Measurements from ENCODE around the gene DNAJA4. TPM values are rescaled to one million over a fixed set of nuclear protein-coding genes. Genes with fewer than 3 reads are reported as not detected.

DNAJA4 gene
- total and polyA plus RNA-seq, 9 of the 15 experiments (the other 6 are each of a cell fraction or from before 2014, with no cell fraction given) = 0.11 to 1.0 (median 0.16) TPM; not detected in 4

GRCh38 chr15:78276064-78276943, 11.9 kb downstream of the DNAJA4 start (continued):
- TF ChIP-seq, protein P1, sequence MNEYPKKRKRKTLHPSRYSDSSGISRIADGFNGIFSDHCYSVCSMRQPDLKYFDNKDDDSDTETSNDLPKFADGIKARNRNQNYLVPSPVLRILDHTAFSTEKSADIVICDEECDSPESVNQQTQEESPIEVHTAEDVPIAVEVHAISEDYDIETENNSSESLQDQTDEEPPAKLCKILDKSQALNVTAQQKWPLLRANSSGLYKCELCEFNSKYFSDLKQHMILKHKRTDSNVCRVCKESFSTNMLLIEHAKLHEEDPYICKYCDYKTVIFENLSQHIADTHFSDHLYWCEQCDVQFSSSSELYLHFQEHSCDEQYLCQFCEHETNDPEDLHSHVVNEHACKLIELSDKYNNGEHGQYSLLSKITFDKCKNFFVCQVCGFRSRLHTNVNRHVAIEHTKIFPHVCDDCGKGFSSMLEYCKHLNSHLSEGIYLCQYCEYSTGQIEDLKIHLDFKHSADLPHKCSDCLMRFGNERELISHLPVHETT (CRISPR knock-in tag; conservative IDR thresholded peaks at IDR 0.05 in 1 of 2, IDR thresholded peaks at IDR 0.05 in 1 of 2) = 0 out of 4 replicates have a peak, but pooled peaks of 1 of the 2 experiments have one; percentile 47
- 0 out of 2 replicates have a peak, but pooled peaks have one; percentile 36 for TF ChIP-seq ZKSCAN1 (IDR thresholded peaks at IDR 0.05; ENCODE audit: low read depth, low read length)
- TF ChIP-seq, protein P2, sequence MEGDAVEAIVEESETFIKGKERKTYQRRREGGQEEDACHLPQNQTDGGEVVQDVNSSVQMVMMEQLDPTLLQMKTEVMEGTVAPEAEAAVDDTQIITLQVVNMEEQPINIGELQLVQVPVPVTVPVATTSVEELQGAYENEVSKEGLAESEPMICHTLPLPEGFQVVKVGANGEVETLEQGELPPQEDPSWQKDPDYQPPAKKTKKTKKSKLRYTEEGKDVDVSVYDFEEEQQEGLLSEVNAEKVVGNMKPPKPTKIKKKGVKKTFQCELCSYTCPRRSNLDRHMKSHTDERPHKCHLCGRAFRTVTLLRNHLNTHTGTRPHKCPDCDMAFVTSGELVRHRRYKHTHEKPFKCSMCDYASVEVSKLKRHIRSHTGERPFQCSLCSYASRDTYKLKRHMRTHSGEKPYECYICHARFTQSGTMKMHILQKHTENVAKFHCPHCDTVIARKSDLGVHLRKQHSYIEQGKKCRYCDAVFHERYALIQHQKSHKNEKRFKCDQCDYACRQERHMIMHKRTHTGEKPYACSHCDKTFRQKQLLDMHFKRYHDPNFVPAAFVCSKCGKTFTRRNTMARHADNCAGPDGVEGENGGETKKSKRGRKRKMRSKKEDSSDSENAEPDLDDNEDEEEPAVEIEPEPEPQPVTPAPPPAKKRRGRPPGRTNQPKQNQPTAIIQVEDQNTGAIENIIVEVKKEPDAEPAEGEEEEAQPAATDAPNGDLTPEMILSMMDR (IDR thresholded peaks at IDR 0.05 in 2 of 3, conservative IDR thresholded peaks at IDR 0.05 in 1 of 3; ENCODE audit: insufficient read depth in 2 of 3, low read depth in 1 of 3, low read length in 3 of 3) = no peak
- TF ChIP-seq HDAC1 (IDR thresholded peaks at IDR 0.05) = peak in 1 of 2 experiments; percentile 59; a peak in 1 of 4 replicates
- TF ChIP-seq MTA3 (IDR thresholded peaks at IDR 0.05; ENCODE audit: borderline replicate concordance) = peak; percentile 57; the same call in 1 of the 2 replicates
- TF ChIP-seq SMARCA4 (IDR thresholded peaks at IDR 0.05) = peak; percentile 65
- TF ChIP-seq YY1 (IDR thresholded peaks at IDR 0.05; ENCODE audit: borderline replicate concordance in 1 of 3, control insufficient read depth in 1 of 3, extremely low read depth in 1 of 3, insufficient read depth in 3 of 3, insufficient read length in 1 of 3, insufficient replicate concordance in 2 of 3, low read depth in 1 of 3, low read length in 2 of 3) = peak in 1 of 3 experiments; percentile 84
- peak; percentile 68 for TF ChIP-seq NFE2 (IDR thresholded peaks at IDR 0.05; ENCODE audit: low read depth)
- TF ChIP-seq, protein P3, sequence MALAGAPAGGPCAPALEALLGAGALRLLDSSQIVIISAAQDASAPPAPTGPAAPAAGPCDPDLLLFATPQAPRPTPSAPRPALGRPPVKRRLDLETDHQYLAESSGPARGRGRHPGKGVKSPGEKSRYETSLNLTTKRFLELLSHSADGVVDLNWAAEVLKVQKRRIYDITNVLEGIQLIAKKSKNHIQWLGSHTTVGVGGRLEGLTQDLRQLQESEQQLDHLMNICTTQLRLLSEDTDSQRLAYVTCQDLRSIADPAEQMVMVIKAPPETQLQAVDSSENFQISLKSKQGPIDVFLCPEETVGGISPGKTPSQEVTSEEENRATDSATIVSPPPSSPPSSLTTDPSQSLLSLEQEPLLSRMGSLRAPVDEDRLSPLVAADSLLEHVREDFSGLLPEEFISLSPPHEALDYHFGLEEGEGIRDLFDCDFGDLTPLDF (CRISPR knock-in tag; IDR thresholded peaks at IDR 0.05) = 0 out of 2 replicates have a peak, but pooled peaks have one; percentile 24
- no peak for TF ChIP-seq POLR3G (IDR thresholded peaks at IDR 0.05; ENCODE audit: extremely low read depth, insufficient read length, insufficient replicate concordance)
- no peak for TF ChIP-seq KAT2B (IDR thresholded peaks at IDR 0.05; ENCODE audit: low read depth, low read length)
- TF ChIP-seq TRIM24 (IDR thresholded peaks at IDR 0.05) = 0 out of 4 replicates have a peak, but pooled peaks of 1 of the 2 experiments have one; percentile 20
- TF ChIP-seq HBP1 (CRISPR knock-in tag; IDR thresholded peaks at IDR 0.05) = no peak
- TF ChIP-seq ZNF766 (CRISPR knock-in tag; conservative IDR thresholded peaks at IDR 0.05) = peak; percentile 42; the same call in 1 of the 2 replicates
- TF ChIP-seq ETS2 (tag; IDR thresholded peaks at IDR 0.05; ENCODE audit: borderline replicate concordance, poor library complexity, severe bottlenecking) = no peak
- TF ChIP-seq HDGF (IDR thresholded peaks at IDR 0.05) = no peak
- TF ChIP-seq ARID1B (IDR thresholded peaks at IDR 0.05) = peak; percentile 85
- TF ChIP-seq TGIF2 (CRISPR knock-in tag; IDR thresholded peaks at IDR 0.05) = no peak
- no peak for TF ChIP-seq ZNF165 (CRISPR knock-in tag; IDR thresholded peaks at IDR 0.05; ENCODE audit: borderline replicate concordance)
- TF ChIP-seq RBFOX2 (IDR thresholded peaks at IDR 0.05; ENCODE audit: low read depth, low read length) = peak; percentile 45; the same call in 1 of the 2 replicates

Data from K562 (cell line).